PC-9 (cell line): ENCODE results near the gene GNA15.

Experiments used
- EZH2 ChIP-seq: fragments of 200-600 bp; sonication (generic); IDR thresholded peaks from 2 replicates; pipeline ENCODE4 v1.8.0; 2017; ENCODE audit warnings: antibody characterized with exemption, low read depth
- TF ChIP-seq, protein P1 (sequence below): fragments of 200-600 bp; sonication (generic); conservative IDR thresholded peaks from 2 replicates; pipeline ENCODE4 v1.6.1; 2017; ENCODE audit warnings: mixed run types, antibody characterized with exemption, mild to moderate bottlenecking, moderate library complexity

GRCh38 chr19:3097442-3097871, 38.4 kb upstream of the GNA15 start:
- TF ChIP-seq, protein P1, sequence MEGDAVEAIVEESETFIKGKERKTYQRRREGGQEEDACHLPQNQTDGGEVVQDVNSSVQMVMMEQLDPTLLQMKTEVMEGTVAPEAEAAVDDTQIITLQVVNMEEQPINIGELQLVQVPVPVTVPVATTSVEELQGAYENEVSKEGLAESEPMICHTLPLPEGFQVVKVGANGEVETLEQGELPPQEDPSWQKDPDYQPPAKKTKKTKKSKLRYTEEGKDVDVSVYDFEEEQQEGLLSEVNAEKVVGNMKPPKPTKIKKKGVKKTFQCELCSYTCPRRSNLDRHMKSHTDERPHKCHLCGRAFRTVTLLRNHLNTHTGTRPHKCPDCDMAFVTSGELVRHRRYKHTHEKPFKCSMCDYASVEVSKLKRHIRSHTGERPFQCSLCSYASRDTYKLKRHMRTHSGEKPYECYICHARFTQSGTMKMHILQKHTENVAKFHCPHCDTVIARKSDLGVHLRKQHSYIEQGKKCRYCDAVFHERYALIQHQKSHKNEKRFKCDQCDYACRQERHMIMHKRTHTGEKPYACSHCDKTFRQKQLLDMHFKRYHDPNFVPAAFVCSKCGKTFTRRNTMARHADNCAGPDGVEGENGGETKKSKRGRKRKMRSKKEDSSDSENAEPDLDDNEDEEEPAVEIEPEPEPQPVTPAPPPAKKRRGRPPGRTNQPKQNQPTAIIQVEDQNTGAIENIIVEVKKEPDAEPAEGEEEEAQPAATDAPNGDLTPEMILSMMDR = no peak
- no peak for TF ChIP-seq EZH2
